HepG2 (cell line): Measurements from ENCODE around the gene TBC1D20. TPM values are rescaled to one million over a fixed set of nuclear protein-coding genes. Genes with fewer than 3 reads are reported as not detected.

ENCODE experiments used
- HMG20A ChIP-seq: IDR thresholded peaks from 2 replicates; pipeline ENCODE4 v1.6.1; 2016; ENCODE audit warnings: borderline replicate concordance
- NCOR1 ChIP-seq: fragments of 200-600 bp; sonication (generic); IDR thresholded peaks from 2 replicates; pipeline ENCODE4 v1.7.0; 2017; ENCODE audit warnings: antibody characterized with exemption, low read length, borderline replicate concordance
- NFKBIZ ChIP-seq: IDR thresholded peaks from 2 replicates; pipeline ENCODE4 v1.6.1; 2018; ENCODE audit warnings: missing genetic modification reagents, missing compliant biosample characterization
- POLR2AphosphoS5 ChIP-seq: IDR thresholded peaks from 2 replicates; pipeline ENCODE4 v1.6.1; 2012; ENCODE audit warnings: low read depth, low read length
- SOX6 ChIP-seq, 2 experiments: fragments of 450-650 bp in 1 of 2; sonication (generic) in 1 of 2; formaldehyde crosslinking in 1 of 2; IDR thresholded peaks; 2 replicates each; pipeline versions ENCODE4 v1.4.0 to v1.6.1; 2017 to 2020; ENCODE audit warnings: antibody characterized with exemption in 1 of 2, mild to moderate bottlenecking in 1 of 2, missing genetic modification reagents in 1 of 2
- ZC3H4 ChIP-seq: sonication (generic); formaldehyde crosslinking; IDR thresholded peaks from 2 replicates; pipeline ENCODE4 v1.4.0; 2020; ENCODE audit warnings: missing genetic modification reagents, borderline replicate concordance
- ZNF142 ChIP-seq: sonication (generic); formaldehyde crosslinking; IDR thresholded peaks from 2 replicates; pipeline ENCODE4 v1.4.0; 2020; ENCODE audit warnings: missing genetic modification reagents
- ZNF292 ChIP-seq: sonication (generic); formaldehyde crosslinking; IDR thresholded peaks from 2 replicates; pipeline ENCODE4 v1.8.1; 2022; ENCODE audit warnings: mild to moderate bottlenecking, low read depth, missing genetic modification reagents, borderline replicate concordance
- ZNF614 ChIP-seq: IDR thresholded peaks from 2 replicates; pipeline ENCODE4 v1.6.1; 2018; ENCODE audit warnings: missing biosample characterization, missing genetic modification reagents, inconsistent platforms, borderline replicate concordance
- ZNF639 ChIP-seq: conservative IDR thresholded peaks from 2 replicates; pipeline ENCODE4 v1.6.1; 2018; ENCODE audit warnings: missing genetic modification reagents
- ZNF773 ChIP-seq: sonication (generic); formaldehyde crosslinking; IDR thresholded peaks from 2 replicates; pipeline ENCODE4 v1.4.0; 2020; ENCODE audit warnings: missing genetic modification reagents, borderline replicate concordance
- ZSCAN21 ChIP-seq: sonication (generic); formaldehyde crosslinking; IDR thresholded peaks from 2 replicates; pipeline ENCODE4 v1.8.0; 2022; ENCODE audit warnings: mild to moderate bottlenecking, missing genetic modification reagents, moderate library complexity, borderline replicate concordance
- polyA plus RNA-seq, 8 experiments: library from polyadenylated mRNA; depleted of rRNA in 3 of 8; stranded (reverse) in 7 of 8; unstranded in 1 of 8; fragments of >200 nt; fragmentation: Illumina TruSeq in 4 of 8; extraction: Trizol in 4 of 8; gene quantifications; 2 replicates each; pipeline versions ENCODE4 v1.2.1 to v1.2.3, GENCODE V29; 2011 to 2016; ENCODE audit warnings: low read depth in 4 of 8, missing spikeins in 1 of 8, mixed read lengths in 1 of 8; ENCODE audit not compliant: insufficient read depth in 1 of 8
- total RNA-seq, 5 experiments: library from RNA; depleted of rRNA; stranded (reverse); fragments of >200 nt; fragmentation: Illumina TruSeq; extraction: Trizol; gene quantifications; 2 replicates each; pipeline ENCODE4 v1.2.3, GENCODE V29; 2016; ENCODE audit warnings: low read depth in 1 of 5
- TF ChIP-seq, protein P1 (sequence below): sonication (generic); formaldehyde crosslinking; IDR thresholded peaks from 2 replicates; pipeline ENCODE4 v1.9.0; 2021; ENCODE audit warnings: missing genetic modification reagents, borderline replicate concordance
- TF ChIP-seq, protein P2 (sequence below): sonication (generic); formaldehyde crosslinking; IDR thresholded peaks from 2 replicates; pipeline ENCODE4 v1.4.0; 2020; ENCODE audit warnings: missing genetic modification reagents

The TBC1D20 gene
- total and polyA plus RNA-seq, 2 of the 13 experiments (the other 11 are each of a cell fraction or from before 2014, with no cell fraction given) = 36.6 to 47.1 TPM

- TF ChIP-seq NFKBIZ (CRISPR knock-in tag) (no peak), ZNF142 (CRISPR knock-in tag) (no peak), ZNF614 (CRISPR knock-in tag) (no peak; the same call in 1 of the 2 replicates), ZNF292 (CRISPR knock-in tag) (no peak), ZNF773 (CRISPR knock-in tag) (no peak), ZC3H4 (no peak), SOX6 (IDR thresholded peaks at IDR 0.05) (no peak), SOX6 (CRISPR knock-in tag; IDR thresholded peaks at IDR 0.05) (peak; percentile 55), HMG20A (CRISPR knock-in tag) (no peak), NCOR1 (peak; percentile 26; the same call in 1 of the 2 replicates), ZSCAN21 (CRISPR knock-in tag) (no peak; the same call in 1 of the 2 replicates), POLR2AphosphoS5 (no peak; the same call in 1 of the 2 replicates), ZNF639 (CRISPR knock-in tag) (no peak; the same call in 1 of the 2 replicates)
- TF ChIP-seq, protein P1, sequence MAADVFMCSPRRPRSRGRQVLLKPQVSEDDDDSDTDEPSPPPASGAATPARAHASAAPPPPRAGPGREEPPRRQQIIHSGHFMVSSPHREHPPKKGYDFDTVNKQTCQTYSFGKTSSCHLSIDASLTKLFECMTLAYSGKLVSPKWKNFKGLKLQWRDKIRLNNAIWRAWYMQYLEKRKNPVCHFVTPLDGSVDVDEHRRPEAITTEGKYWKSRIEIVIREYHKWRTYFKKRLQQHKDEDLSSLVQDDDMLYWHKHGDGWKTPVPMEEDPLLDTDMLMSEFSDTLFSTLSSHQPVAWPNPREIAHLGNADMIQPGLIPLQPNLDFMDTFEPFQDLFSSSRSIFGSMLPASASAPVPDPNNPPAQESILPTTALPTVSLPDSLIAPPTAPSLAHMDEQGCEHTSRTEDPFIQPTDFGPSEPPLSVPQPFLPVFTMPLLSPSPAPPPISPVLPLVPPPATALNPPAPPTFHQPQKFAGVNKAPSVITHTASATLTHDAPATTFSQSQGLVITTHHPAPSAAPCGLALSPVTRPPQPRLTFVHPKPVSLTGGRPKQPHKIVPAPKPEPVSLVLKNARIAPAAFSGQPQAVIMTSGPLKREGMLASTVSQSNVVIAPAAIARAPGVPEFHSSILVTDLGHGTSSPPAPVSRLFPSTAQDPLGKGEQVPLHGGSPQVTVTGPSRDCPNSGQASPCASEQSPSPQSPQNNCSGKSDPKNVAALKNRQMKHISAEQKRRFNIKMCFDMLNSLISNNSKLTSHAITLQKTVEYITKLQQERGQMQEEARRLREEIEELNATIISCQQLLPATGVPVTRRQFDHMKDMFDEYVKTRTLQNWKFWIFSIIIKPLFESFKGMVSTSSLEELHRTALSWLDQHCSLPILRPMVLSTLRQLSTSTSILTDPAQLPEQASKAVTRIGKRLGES (CRISPR knock-in tag) = no peak
- TF ChIP-seq, protein P2, sequence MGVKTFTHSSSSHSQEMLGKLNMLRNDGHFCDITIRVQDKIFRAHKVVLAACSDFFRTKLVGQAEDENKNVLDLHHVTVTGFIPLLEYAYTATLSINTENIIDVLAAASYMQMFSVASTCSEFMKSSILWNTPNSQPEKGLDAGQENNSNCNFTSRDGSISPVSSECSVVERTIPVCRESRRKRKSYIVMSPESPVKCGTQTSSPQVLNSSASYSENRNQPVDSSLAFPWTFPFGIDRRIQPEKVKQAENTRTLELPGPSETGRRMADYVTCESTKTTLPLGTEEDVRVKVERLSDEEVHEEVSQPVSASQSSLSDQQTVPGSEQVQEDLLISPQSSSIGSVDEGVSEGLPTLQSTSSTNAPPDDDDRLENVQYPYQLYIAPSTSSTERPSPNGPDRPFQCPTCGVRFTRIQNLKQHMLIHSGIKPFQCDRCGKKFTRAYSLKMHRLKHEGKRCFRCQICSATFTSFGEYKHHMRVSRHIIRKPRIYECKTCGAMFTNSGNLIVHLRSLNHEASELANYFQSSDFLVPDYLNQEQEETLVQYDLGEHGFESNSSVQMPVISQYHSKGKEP (CRISPR knock-in tag) = no peak
Measured at GRCh38 chr20:461254-462198, 807 bp downstream of the TBC1D20 start (continued).
